Fibroblast of the conjunctiva (primary cell): Measurements from ENCODE around the gene FAM222A.

ENCODE experiments used
- DNase-seq: peaks from one replicate; pipeline ENCODE4 v3.0.0-alpha.2; 2010; ENCODE audit warnings: low read depth

FAM222A gene

GRCh38 chr12:109760031-109760929 lies 46.7 kb downstream of the FAM222A start:
- no peak for DNase-seq

DNA sequence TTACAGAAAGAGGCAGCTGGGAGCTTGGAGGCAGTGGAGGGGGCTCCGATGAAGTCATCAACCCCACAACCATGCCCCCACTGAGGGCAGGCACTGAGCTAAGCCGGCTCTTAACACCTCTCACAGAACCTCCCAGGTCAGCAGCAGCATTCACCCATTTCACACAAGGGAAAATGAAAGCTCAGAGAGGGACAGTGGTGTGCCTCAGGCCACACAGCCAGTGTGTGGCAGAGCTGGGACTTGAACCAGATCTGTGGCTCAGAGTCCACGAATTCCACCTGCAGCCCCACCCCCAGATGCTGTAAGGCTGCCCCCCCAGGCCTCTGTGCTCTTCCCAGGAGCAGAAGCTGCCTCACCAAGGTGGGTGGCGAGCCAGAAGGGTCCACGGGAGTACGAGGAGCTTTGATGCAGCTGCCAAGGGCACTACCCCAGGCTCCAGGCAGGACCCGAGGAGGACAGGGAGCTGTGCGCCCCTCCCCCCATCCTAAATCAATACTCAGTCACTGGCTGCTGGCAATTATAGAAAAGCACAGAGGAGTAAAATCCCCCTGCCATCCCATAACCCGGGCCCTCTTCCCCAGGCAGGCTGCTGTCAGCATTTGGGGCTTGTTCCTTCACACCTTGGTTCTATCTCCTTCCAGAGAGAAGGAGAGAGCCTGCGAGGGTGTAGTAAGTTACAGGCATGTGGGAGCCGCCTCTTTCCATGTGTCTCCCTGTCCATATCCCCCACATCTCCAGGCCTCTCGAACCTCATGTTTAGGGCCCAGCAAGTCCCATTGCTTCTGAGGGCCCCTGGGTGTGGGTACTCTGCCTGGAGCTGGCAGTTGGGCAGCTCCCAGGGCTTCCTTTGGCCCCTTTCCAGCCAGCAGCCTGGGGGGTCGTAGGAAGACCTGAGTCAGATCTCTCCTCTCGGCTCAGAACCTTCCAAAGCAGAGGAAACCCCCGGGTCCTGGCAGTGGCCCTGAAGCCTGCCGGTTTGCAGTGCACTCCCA lies 47.6 kb downstream of the FAM222A start:
- no peak for DNase-seq

DNA sequence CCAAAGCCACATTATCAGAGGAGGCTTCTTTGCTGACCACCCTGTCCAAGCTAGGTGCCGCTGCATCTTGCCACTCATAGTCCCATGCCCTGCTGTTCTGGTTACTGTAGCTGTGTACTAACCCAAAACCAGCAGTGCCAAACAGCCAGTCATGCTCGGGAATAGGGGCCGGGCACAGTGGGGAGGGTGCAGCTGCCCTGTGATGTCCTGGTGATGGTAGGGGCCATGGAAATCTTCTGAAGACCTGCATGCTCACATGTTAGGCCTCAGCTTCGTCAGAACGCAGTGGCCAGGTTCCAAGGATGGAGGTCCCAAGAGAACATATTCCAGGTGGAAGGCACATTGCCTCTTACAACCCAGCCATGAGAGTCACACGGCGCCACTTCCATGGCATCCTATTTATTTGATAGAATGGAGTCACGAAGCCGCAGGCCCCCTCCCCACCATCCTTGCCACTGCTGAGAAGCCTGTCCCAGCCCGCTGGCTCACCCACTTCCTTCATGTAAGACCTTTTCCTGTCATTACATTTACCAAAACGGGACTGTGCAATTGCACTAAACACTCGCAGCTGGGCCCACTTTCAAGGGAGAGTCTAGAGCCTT lies 48.5 kb downstream of the FAM222A start:
- no peak for DNase-seq

DNA sequence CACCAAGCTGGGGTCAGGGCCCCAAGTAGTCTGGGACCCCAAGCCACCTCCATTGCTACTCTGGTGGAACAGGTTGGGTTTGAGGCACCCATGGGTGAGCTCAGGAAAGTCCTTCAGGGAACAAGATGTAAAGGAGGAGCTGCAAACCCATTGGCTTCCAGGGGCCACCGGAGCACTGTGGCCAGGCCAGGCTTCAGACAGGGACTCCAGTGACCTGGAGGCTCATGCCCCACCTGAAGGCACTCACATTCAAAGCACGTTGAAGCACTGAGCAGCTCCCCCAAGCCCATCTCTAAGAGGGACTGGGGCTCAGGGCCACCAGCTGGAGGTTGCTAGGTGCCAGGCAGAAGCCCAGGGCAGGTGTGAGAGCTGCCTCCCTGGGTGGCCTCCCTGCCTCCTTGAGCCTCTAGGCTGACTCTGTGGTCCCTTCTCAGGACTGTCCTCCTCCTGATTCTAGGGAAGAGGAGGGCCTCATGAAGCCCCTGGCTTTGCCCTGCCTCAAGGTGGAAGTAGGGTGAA lies 49.1 kb downstream of the FAM222A start:
- no peak for DNase-seq

DNA sequence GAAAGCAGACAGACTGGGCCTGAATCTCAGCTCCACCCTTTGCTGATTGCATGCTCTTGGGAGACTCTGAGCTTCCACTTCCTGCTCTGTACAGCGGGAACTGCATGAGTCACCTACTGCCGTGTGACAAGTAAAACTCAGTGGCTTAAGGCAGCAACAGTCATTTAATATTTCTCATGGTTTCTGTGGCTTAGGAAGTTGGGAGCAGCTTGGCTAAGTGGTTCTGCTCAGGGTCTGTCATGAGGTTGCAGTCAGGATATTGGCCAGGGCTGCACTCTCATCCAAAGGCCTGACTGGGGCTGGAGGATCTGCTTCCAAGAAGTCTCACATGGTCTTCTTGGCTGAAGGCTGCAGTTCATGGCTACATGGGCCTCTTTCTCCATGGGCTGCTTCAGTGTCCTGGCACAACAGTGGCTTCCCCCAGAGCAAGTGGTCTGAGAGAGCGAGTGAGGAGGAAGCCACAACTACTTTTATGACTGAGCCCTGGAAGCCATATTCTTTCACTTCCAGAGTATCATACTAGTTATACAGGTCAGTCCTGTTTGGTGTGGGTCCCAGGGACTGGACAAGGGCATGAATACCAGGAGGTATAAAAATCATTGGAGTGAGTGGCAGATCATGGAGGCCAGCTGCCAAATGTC lies 49.7 kb downstream of the FAM222A start:
- DNase-seq = peak; percentile 16

DNA sequence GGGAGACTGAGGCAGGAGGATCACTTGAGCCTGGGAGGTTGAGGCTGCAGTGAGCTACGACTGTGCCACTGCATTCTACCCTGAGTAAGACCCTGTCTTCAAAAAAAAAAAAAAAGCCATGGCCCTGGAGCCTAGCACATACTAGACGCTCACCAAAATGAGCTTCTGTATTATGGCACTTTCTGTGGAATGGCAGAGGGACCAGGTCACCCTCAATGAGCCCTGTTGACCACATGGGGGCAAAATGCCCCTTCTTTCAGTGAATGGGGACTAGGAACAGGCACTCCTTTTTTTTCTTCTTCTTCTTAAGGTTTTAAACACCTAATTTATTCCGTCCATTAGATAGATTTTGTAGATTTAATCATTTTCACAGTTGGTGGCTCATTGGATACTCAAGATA lies 50.5 kb downstream of the FAM222A start:
- no peak for DNase-seq

DNA sequence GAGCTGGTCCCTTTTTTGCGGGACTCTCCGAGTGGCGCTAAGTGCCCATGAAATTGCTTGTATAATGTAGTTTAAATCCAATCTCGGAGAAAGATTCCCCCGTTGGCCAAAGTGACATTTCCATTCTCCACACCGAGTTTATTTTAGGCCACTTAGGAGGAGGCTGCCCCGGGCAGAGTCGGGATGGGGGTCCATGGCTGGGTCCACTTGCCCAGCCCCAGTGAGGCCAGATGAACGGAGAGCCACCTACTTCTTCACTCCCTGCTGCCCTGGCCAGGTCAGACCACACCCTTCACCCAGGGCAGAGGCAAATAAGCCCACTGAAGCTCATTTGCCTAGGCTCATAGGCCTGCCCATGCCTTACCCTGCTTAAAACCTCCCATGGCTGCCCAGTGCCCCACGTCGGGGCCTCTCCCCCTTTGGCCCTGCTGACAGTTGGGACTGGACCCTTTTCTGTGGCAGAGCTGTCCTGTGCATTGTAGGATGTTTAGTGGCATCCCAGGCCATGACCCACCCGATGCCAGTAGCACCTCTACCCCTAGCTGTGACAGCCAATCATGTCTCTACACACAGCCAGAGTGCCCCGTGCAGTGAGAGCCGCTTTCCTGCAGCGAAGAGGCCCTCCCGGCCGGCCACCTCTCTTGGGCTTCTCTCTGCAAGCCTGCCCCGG lies 51.3 kb downstream of the FAM222A start:
- DNase-seq = no peak

- no peak for DNase-seq
These were observed 51.8 kb downstream of the FAM222A start for GRCh38 chr12:109765446-109765810.

- DNase-seq = no peak
These were observed 52.7 kb downstream of the FAM222A start for GRCh38 chr12:109766251-109766778.

GRCh38 chr12:109767456-109767855 lies 53.8 kb downstream of the FAM222A start:
- DNase-seq = no peak

- no peak for DNase-seq
These were observed 54.6 kb downstream of the FAM222A start for GRCh38 chr12:109767991-109768900.

DNA sequence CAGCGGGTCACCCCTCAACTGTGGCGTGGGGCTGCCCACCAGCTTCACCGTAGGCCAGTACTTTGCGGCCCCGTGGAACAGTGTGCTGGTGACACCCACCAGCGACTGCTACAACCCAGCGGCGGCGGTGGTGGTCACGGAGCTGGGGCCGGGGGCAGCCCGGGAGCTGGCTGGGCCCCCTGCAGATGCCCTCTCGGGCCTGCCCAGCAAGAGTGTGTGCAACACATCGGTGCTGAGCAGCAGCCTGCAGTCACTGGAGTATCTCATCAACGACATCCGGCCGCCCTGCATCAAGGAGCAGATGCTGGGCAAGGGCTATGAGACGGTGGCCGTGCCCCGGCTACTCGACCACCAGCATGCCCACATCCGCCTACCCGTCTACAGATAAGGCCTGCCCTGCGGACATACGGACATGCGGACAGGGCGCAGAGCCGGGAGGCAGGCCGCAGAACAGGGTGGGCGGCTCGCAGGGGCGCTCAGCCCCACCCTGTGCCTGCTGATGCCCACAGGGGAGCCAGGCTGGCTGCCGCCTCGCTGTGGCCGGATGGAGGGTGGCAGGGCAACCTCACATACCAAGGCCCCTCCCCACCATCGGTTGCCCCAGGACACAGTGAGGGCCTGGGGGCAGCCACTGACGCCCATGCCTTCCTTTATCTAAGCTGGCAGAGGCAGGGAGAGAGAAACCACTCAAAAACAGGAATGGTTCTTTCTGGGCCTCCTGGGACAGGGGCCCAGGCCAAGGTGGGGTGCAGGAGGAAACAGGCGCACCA lies 55.5 kb downstream of the FAM222A start:
- no peak for DNase-seq

DNA sequence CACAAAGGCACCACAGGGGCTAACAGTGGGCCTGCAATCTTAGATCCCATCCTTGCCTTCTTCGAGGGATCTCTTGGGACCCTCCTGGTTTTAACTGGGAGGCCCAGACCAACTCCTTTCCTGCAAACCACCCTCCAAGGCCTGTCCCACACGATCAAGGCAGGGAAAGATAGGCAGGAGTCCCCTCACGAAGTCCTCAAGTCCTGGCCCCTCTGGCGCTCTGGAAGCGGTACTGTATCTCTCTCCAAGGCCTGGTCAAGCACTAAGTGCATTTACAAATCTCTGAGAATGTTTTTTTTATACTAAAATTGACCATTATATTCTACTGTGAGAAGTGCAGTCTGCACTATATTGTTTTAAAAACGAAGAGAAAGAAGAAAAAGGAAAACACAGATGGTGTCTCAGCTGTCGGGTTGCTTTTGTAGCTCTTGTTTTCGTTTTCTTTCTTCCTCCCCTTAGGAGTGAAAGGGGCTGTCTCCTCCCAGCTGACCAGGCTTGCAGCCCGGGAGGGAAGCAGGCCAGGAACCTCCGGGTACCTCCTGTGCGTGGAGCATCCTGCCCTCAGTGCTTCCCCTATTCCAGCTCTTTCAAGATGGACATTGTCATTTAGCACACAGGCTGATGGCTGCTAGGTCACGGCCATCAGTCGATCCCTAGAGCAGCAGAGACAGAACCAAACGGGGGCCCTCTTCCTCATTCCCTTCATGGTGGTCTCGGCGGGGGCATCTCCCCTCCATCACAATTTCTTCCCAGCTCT lies 56.7 kb downstream of the FAM222A start:
- DNase-seq = no peak

- DNase-seq = no peak
These were observed 57.4 kb downstream of the FAM222A start for GRCh38 chr12:109770861-109771670.

- DNase-seq = no peak
These were observed 58.4 kb downstream of the FAM222A start for GRCh38 chr12:109771746-109772621.

- no peak for DNase-seq
These were observed 59.1 kb downstream of the FAM222A start for GRCh38 chr12:109772622-109773321.
